H4 (cell line): ENCODE results near the gene SNRNP48. TPM values are rescaled to one million over a fixed set of nuclear protein-coding genes. Genes with fewer than 3 reads are reported as not detected.

Experiments used
- DNase-seq: peaks from one replicate; pipeline ENCODE4 v3.0.0-alpha.2; 2015; ENCODE audit warnings: low spot score
- total RNA-seq: library from RNA; depleted of rRNA; stranded (reverse); fragments of >200 nt; shearing (Covaris generic); gene quantifications from 2 replicates; pipeline ENCODE4 v1.2.3, GENCODE V29; 2014; rRNA removed

The SNRNP48 gene, protein sequence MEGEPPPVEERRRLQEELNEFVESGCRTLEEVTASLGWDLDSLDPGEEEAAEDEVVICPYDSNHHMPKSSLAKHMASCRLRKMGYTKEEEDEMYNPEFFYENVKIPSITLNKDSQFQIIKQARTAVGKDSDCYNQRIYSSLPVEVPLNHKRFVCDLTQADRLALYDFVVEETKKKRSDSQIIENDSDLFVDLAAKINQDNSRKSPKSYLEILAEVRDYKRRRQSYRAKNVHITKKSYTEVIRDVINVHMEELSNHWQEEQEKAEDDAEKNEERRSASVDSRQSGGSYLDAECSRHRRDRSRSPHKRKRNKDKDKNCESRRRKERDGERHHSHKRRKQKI
- 6.4 and 6.6 TPM in 2 replicates for total RNA-seq

DNA sequence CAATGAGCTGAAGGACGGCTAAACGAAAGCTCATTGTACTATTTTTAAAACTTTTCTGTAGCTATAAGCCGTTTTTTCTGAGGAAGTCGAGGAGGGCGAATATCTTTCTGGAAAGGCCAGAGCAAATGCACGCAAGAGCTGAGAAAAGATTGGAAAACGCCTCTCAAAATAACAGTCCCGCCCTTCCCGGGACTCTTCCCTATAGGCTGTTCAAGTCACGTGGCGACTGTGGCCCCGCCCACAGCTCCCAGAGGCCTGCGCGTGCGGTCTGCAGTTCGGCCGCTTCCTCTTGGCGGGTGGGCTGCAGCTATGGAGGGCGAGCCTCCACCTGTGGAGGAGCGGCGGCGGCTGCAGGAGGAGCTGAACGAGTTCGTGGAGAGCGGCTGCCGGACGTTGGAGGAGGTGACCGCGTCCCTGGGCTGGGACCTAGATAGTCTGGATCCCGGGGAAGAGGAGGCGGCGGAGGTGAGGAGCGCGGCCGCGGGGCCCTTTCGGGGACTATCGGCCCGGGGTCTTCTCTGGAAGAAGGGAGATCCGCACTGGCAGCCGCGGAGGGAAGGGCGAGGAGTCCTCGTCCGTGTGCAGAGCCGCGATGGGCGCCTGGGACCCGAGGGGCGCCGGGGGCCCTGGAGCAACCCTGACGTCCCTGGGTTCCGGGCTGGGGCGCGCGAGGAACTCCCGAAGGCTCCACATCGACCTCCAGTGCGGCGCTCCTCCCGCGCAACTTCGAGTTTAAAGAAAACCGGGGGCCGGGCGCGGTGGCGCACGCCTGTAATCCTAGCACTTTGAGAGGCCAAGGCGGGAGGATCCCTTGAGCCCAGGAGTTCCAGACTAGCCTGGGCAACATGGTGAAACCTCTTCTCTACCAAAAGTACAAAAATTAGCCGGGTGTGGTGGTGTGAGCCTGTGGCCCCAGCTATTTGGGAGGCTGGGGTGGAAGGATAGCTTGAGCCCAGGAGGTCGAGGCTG lies at the start of gene SNRNP48:
TSS of gene SNRNP48 (plus strand) at position 250 of the 969 bp plus-strand sequence. CDS start at position 310, 60 bp downstream.
- DNase-seq, result peak; percentile 88

DNA sequence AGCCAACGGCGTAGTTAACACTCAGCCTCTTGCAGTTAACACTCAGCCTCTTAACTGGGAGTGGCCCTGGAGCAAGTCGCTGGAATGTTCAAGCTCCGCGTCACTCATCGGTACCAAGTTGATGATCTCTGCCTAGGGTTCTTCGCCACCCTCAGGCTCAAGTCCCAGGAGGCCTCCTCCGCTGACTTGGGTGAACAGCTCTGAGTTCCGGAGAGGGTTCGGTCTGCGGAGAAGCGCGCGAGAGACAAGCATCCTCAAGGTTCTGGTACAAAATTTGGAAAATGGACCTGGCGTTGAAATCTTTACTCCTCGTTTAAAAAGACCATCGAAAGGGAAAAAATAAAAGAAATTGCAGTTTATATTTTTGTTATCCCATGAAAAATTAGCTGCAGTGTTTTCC lies 49.4 kb upstream of the SNRNP48 start:
- DNase-seq, result no peak

DNA sequence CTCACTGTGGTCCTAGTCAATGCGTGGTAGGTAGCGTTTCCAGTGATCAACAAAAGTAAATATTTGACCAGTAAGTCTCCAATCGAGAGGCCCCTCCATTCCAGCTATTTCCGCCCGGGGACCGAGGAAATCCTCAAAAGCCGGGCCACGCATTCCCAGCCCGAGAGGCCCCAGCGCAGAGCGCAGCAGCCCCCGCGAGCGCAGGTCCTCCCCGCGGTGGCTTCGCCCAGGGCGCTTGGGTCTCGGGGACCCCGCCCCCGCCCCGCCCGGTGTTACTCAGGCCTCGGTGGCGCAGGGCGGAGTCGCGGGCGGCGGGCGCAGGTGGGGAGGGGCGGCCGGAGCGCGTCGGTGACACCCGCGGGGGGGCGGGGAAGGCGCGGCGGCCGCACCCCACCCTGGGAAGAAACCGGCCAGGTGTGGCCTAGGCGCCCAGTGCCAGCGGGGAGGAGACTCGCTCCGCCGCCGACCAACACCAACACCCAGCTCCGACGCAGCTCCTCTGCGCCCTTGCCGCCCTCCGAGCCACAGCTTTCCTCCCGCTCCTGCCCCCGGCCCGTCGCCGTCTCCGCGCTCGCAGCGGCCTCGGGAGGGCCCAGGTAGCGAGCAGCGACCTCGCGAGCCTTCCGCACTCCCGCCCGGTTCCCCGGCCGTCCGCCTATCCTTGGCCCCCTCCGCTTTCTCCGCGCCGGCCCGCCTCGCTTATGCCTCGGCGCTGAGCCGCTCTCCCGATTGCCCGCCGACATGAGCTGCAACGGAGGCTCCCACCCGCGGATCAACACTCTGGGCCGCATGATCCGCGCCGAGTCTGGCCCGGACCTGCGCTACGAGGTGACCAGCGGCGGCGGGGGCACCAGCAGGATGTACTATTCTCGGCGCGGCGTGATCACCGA lies 48.6 kb upstream of the SNRNP48 start, which contains the start of gene DSP:
TSS of gene DSP (plus strand) at position 497 of the 890 bp plus-strand sequence. CDS start at position 742, 245 bp downstream.
- DNase-seq, result no peak

DNA sequence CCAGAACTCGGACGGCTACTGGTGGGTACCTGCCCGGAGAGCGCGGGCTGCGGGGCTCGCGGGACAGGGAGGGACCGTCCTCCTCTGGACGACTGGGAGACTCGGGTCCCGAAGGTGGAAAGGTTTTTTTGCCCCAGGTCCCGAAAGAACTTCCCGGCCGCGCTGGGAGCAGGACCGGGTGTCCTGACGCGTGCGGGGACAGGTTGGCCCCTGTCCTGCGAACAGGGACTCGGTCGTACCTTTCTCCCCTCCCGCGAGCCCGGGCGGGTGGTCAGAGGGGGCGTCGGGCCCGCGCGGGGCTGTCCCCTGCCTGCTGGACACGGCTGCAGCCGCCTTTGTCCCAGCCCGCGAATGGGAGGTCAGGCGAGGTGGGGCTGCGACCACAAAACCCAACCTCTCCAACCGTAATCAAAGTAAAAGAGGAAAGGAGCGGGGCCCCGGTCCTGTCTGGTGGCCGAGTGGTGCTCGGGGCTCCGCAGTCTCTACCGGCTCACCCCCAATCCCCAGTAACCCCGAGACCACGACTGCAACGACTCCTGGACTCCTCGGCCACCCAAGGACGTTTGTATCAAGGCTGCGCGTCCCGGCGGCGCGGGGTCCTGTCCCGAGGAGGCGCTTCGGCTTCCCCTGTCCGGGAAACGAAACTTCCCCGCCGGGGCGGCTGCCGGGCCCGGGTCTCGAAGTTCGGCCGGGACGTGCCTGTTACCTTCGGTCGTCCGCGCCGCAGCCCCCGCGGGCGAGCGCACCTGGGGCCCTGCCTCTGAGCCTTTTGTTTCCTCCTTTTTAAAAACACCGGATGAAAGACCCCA lies 47.7 kb upstream of the SNRNP48 start:
- no peak for DNase-seq

DNA sequence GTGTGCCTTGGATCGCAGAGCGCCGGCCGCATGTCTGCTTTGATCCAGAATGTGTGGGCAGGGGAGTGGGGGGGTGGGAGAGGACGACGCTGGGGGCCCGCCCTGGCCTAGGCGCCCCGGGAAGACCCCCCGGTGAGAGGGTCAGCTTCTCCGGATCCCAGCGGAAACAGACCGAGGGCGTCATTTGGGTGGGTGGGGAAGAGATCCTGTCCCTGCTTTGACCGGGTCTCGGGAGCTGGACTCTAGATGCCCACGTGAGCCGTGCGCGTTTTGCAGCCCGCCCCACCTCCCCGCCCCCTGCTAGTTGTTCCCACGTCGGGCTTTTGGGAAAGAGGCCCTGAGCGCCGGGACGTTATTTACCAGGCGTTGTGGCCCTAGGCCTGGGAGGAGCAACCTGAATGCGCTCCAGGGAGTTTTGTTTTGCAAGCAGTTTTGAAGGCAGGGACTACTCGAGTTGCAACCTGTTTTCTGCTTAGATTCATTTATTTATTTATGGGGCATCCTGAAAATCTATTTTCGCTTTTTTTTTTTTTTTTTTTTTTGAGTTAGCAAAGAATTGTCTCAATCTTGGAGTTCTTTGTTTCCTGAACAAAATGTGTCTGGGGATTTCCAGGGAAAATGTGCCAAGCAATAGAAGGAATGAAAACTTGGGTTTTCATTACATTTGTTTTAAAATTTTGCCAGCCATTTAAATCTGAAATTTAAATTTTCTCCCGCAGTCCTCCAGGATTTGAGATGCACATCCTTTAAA lies 46.9 kb upstream of the SNRNP48 start:
- DNase-seq, result no peak

DNA sequence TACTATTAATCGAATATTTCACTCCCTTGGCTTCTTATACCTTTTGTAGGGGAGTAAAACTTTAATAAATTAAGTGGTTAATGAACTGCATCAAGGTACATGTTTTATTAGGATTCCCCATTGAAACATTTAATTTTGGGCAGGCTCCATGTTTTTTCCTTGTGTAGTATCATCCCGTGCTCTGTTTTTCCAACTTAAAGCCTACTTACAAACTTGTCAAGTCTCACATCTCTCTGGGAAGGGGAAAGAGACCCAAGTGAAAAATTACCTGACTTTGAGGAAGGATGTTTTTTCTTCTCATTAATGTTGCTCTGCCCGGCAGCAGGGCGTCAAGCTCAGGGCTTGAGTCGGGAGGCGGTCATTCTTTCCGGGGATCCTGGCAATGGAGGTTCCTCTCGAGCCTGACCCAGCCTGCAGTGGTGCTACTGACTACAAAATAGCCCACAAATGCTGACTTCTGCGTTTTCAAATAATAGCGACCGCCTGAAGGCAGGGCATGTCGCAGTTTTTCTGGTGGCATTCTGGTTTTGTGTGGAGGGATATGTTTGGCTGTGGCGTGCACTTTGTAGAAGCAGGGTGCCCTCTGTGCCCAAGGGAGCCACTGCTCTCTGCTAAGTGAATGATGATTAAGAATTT lies 46.1 kb upstream of the SNRNP48 start:
- no peak for DNase-seq

DNA sequence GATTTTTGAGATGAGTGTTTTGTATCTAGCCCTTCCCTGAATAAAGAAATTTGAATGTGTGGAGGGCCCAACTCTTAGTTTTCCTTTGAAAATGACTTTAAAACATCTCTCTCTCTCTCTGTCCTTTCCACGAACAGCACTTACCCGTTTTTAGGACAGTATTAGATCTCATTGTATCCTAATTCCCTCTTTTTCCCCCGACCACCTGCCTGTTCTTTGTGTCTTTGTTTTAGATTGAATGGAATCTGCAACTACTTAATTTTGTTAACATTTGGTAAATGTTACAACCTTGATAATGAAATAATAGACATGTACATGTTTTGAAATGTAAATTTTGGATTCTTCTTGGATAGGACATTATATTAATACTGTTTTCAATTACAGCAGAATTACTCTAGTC lies 45.4 kb upstream of the SNRNP48 start:
- no peak for DNase-seq

DNA sequence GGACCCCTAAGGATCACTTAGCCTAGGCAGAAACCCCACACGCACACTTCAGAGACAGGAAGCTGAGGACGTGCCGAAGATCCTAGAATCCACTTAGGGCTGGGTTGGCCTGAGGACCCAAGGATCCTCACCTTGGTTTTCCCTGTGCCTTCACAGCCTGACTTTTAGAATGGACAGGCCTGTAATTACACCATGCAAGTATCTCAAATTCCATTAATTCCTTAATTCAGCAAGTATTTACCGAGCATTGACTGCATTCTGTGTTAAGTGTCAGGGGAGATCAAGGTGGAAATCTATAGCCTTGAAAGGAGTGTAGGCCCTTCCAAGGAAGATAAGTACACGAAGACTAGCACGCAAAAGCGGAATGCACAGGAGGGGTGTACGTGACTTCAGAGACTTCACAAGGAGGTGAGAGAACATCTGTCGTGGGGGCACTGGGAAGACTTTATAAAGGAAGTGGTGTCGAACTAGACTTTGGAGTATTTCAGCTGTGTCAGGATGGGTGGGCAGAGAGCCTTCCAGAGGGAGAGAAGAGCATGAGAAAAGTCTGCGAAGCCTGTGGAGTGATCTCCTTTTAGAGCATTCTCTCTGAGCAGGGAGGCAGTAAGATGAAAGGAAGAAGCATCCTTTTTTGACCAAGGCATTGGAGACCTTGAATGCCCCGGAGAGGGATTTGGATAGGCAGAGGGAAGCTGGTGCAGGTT lies 44.5 kb upstream of the SNRNP48 start:
- DNase-seq, result no peak

DNA sequence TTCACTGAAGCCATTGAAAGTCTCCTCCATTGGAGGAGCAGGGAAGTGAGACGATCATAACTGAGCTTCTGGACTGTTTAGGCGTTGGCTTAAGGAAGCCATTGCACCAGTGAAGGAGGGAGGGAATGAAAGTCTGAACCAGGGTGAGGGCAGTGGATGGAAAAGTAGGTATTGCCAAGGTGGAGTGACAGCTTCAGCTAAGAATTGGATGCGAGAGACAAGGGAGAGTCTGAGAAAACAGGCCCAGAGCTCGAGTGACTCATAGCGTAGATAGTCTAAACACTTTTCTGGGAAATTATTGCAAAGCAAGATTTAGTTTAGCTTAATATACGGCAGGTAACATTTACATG lies 44.0 kb upstream of the SNRNP48 start:
- peak; percentile 19 for DNase-seq

DNA sequence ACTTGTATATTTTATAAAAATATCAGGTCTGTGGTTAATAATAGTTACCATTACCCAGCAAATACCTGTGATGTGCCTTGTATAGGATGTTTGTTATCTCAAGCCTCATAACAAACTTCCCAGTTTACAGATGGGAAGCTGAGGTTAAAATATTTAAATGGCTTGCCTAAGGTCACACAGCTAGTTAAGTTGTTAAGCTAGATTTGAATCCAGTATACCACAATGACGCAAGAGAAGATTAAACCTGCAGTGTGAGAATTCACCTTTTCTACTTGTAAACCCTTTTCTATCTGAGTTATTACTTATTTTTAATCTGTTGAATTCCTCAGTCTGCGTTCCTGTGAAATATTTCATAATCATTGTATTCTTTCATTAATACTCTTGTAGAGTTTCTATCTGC lies 43.6 kb upstream of the SNRNP48 start:
- no peak for DNase-seq

DNA sequence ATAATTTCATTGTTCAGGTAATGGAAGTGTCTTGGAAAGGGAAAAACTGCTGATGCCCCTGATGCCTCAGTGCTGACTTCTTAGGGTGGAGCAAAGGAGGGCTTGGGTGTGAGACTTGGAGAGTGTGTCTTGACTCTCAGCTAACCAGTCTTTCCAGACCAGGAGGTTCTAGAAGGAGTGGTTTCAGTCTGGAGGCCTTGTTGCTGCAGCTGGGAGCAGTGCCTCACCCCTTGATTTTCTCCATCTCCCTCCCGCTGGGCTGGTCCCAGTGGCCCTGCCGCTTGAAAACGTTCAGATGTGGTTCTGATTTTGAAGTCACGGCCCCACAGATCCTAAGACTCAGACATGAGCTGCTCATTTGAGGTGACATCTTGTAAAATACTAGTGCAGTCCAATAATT lies 43.1 kb upstream of the SNRNP48 start:
- no peak for DNase-seq

DNA sequence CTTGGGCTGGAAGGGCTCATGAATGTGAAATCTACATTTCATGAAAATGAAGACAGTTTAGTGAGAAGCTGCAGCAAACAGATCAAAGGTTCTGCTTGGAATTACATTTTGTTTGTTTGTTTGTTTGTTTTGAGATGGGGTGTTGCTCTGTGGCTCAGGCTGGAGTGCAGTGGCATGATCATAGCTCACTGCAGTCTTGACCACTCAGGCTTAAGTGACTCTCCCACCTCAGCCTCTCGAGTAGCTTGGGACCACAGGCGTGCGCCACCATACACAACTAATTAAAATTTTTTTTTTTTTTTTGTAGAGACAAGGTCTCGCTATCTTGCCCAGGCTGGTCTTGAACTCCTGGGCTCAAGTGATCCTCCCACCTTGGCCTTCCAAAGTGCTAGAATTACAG lies 42.7 kb upstream of the SNRNP48 start:
- DNase-seq, result no peak

DNA sequence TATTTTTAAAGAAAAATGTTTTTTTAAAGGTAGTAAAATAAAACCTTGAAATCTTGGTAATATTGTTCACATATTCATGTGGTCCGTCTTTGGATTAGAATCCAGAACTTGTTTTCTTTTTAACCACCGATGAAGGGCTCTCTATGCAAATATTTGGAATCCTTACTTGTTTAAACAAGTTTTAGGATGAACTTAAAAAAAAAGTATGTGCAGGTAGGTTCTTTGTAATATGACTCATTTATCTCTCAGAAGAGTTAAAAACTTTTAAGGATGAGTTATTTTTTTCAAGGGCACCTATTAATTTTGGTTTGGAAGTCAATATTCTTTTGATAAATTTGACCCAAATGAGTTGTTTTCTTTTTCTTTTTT lies 39.6 kb upstream of the SNRNP48 start:
- DNase-seq, result no peak

DNA sequence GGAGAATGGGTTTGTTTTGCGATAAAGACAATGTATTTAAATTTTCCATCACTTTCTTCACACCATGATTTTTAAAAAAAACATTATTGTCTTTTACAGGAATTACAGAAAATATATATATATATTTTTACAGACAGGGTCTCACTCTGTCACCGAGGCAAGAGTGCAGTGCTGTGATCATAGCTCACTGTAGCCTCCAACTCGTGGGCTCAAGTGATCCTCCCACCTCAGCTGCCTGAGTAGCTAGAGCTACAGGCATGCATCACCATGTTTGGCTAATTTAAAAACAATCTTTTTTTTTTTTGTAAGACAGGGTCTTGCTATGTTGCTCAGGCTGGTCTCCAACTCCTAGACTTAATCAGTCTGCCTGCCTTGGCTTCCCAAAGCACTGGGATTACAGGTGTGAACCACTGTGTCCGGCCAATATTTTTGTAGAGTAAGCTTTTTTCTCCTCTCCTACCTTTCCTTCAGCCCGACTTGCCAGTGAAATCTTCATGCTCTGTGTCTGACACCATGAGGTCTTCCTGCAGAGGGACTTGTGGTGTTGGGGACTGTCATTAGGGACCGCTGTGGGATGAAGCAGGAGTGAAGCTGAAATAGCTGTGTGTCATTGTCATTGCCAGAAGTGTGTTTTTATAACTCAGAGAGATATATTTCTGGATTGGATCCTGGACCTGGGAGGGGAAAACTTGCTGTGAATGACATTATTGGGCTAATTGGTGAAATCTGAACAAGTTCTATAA lies 35.3 kb upstream of the SNRNP48 start:
- DNase-seq, result no peak

DNA sequence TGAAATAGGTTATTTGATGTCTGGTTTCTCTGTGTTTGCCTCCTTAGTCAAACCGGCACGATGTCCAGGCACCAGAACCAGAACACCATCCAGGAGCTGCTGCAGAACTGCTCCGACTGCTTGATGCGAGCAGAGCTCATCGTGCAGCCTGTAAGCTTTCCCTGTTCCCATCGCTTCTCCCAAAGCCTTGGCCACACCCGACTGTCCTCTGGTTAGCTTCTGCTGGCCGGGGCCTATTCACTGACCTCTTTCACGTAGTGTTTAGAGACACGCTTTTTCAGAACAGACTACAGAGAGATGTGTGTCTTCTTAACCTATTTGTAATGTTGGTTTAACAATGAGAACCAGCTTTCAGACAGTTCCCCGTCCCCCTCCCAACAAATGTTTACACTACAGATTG lies 34.3 kb upstream of the SNRNP48 start:
- DNase-seq, result no peak

DNA sequence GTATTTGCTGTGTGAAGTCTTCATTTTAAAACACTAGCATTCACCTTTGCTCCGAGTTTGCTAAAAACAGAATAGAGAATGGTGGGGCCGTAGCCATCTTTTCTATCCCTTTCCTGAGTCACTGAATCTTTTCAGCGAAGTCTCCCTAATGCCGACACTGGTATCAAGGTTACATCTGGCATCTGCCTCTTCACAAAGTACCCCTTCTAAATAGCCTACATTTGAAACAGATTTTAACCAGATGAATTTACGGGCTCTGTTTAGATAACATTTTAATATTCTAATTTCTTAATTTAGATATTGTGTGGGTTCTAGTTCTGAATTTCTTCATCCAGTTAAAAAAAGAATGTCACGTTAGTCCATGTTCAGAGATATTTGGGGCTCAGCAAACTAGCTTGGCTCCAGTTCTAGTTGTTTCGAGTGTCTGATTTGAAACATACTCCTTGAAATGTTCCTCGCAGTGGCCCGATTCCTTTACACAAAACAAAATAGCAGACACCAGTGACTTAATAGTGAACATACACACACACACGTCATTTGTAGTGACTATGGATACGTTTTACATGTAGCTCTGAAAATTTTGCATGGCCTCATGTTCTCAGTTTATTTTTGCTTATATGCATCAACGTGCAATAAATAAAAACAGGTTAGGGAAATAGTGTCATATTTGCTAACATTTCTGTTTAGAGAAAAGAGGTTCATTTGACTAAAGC lies 33.4 kb upstream of the SNRNP48 start:
- no peak for DNase-seq

DNA sequence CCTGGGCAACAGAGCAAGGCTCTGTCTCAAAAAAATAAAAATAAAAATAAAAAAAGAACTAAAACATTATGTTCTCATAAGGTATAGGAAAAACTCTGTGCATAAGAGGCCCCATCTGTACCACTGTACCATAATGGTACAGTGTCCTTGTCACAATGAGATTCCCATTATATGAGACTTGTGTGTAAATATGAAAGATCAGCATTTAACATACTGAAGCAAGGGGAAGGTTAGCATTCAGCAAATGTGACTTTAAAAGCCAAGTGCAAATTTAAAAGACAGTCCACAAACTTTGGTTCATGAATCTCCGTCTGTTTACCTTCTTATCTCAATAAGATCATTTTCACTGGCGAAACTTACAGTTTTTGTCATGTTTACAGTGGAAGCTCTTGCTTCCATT lies 32.3 kb upstream of the SNRNP48 start:
- no peak for DNase-seq

DNA sequence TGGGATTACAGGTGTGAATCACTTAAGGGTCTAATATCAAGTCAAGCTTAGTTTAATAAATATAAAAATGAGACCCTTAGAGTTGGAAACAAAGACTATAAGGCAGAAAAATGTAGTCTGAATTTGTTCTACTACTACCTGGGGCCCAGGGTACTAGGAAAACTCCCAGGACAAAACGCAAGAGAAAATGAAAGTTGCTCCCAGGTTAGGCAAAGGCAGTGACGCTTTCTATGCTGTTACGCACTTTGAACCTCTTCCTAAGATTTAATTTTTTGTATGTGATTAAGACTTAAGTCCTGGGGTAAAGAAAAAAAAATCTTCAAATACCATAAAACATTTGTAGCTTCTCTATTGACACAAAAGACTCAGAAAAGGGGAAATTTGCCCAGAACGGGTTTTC lies 31.2 kb upstream of the SNRNP48 start:
- no peak for DNase-seq
